Medulla oblongata (tissue), 1 donor: Measurements from ENCODE around the gene TBRG1.
"Not testable (repeated sequence)": the region's sequence is repeated elsewhere in the genome, so short reads cannot be mapped to it uniquely, and the experiment has no call there.

Source experiments
- DNase-seq: peaks from one replicate; pipeline ENCODE4 v3.0.0-alpha.2; 2015; ENCODE audit errors: extremely low spot score

Gene TBRG1

GRCh38 chr11:124622531-124623451, at the start of gene TBRG1:
TBRG1 (plus strand) TSS chr11:124622864; CDS start chr11:124623084, 220 bp downstream.
- peak; percentile 97 for DNase-seq

GRCh38 chr11:124577716-124578427, 44.8 kb upstream of the TBRG1 start:
- no peak for DNase-seq

GRCh38 chr11:124578761-124579160, 43.9 kb upstream of the TBRG1 start:
- DNase-seq = no peak

GRCh38 chr11:124581817-124582216, 40.8 kb upstream of the TBRG1 start:
- DNase-seq = no peak

- DNase-seq = no peak
These were observed 40.1 kb upstream of the TBRG1 start for GRCh38 chr11:124582565-124582964.

- DNase-seq = no peak
These were observed 38.9 kb upstream of the TBRG1 start for GRCh38 chr11:124583781-124584180.

- DNase-seq = no peak
These were observed 37.8 kb upstream of the TBRG1 start for GRCh38 chr11:124584681-124585372.

- DNase-seq = peak; percentile 76
These were observed 36.3 kb upstream of the TBRG1 start for GRCh38 chr11:124586238-124586860.

- DNase-seq = no peak
These were observed 31.2 kb upstream of the TBRG1 start for GRCh38 chr11:124591430-124591829.

GRCh38 chr11:124592627-124593026, 30.0 kb upstream of the TBRG1 start:
- DNase-seq = no peak

- no peak for DNase-seq
These were observed 27.4 kb upstream of the TBRG1 start for GRCh38 chr11:124595302-124595701.

- DNase-seq = no peak
These were observed 25.0 kb upstream of the TBRG1 start for GRCh38 chr11:124597626-124598025.

GRCh38 chr11:124600621-124601320, 21.9 kb upstream of the TBRG1 start:
- no peak for DNase-seq

GRCh38 chr11:124602193-124602592, 20.5 kb upstream of the TBRG1 start:
- no peak for DNase-seq

GRCh38 chr11:124602723-124603122, 19.9 kb upstream of the TBRG1 start:
- DNase-seq = not testable (repeated sequence)

- DNase-seq = peak; percentile 71
These were observed 16.9 kb upstream of the TBRG1 start for GRCh38 chr11:124605719-124606118.

GRCh38 chr11:124608147-124608546, 14.5 kb upstream of the TBRG1 start:
- no peak for DNase-seq

GRCh38 chr11:124610295-124610694, 12.4 kb upstream of the TBRG1 start:
- no peak for DNase-seq

- no peak for DNase-seq
These were observed 11.6 kb upstream of the TBRG1 start, which contains the start of gene PANX3 for GRCh38 chr11:124611064-124611463. PANX3 (plus strand) TSS chr11:124611428; CDS start chr11:124611557, 129 bp downstream.

- DNase-seq = no peak
These were observed 10.6 kb upstream of the TBRG1 start for GRCh38 chr11:124612045-124612444.
